ENCODE results near the gene BRAT1.
"Not testable (repeated sequence)": the region's sequence is repeated elsewhere in the genome, so short reads cannot be mapped to it uniquely, and the experiment has no call there.

BRAT1 gene

DNA sequence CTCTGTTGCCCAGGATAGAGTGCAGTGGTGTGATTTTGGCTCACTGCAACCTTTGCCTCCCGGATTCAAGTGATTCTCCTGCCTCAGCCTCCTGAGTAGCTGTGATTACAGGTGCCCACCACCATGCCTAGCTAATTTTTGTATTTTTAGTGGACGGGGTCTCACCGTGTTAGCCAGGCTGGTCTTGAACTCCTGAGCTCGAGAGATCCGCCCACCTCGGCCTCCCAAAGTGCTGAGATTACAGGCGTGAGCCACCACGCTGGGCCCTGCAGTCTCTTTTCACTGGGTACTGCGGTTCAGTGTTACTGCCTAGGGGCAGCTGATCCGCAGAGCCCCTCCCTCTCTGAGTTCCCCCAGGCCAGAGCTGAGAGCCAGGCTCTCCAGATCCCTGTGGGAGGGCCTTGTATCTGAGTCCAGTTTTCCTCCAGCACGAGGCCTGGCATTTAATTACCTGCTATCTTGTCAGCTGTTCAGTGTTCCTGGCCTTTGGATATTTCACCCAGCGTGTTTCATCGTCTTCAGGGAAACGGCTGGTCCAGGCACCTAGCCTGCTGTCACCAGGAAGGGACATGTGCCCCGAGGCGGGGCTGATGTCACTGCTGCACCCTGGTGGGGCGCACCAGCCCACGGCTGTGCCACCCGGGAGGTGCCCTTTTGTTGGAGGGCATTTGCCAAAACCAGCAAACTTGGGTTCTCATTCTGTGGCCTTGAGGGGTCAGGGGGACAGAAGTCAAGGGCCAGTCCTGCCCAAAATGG, 19.3 kb downstream of the BRAT1 start:
- not testable (repeated sequence) for DNase-seq (ENCODE audit: low read depth, low spot score)

GRCh38 chr7:2534214-2534613, 21.1 kb downstream of the BRAT1 start:
- DNase-seq (ENCODE audit: low read depth, low spot score): not testable (repeated sequence)

DNA sequence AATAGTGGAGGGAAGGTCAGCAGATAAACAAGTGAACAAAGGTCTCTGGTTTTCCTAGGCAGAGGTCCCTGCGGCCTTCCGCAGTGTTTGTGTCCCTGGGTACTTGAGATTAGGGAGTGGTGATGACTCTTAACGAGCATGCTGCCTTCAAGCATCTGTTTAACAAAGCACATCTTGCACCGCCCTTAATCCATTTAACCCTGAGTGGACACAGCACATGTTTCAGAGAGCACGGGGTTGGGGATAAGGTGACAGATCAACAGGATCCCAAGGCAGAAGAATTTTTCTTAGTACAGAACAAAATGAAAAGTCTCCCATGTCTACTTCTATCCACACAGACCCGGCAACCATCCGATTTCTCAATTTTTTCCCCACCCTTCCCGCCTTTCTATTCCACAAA, 21.8 kb downstream of the BRAT1 start:
- not testable (repeated sequence) for DNase-seq (ENCODE audit: low read depth, low spot score)

DNA sequence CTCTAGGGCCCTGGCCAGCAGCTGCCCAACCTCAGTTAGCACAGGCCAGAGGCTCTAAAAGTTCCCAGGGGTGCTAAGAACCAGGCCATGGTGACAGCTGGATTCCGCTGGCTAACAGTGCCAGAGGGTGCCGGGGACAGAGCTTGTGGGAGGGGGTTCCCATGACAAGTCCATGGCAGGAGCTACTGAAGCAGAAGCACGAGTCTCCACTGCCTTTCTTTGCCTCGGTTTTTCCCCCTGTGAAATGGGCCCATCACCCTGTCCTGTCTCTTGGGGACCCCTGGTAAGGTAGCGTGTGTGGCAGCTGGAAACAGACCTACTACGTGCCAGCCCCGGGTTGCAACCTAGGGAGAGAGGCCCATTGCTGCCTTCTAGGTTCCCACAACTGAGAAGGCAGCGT, 22.5 kb downstream of the BRAT1 start:
- DNase-seq (ENCODE audit: low read depth, low spot score): not testable (repeated sequence)

GRCh38 chr7:2532199-2532772, 23.0 kb downstream of the BRAT1 start:
- DNase-seq (ENCODE audit: low read depth, low spot score): not testable (repeated sequence)

- DNase-seq (ENCODE audit: low read depth, low spot score): not testable (repeated sequence)
These were observed 23.6 kb downstream of the BRAT1 start for GRCh38 chr7:2531796-2532110.

DNA sequence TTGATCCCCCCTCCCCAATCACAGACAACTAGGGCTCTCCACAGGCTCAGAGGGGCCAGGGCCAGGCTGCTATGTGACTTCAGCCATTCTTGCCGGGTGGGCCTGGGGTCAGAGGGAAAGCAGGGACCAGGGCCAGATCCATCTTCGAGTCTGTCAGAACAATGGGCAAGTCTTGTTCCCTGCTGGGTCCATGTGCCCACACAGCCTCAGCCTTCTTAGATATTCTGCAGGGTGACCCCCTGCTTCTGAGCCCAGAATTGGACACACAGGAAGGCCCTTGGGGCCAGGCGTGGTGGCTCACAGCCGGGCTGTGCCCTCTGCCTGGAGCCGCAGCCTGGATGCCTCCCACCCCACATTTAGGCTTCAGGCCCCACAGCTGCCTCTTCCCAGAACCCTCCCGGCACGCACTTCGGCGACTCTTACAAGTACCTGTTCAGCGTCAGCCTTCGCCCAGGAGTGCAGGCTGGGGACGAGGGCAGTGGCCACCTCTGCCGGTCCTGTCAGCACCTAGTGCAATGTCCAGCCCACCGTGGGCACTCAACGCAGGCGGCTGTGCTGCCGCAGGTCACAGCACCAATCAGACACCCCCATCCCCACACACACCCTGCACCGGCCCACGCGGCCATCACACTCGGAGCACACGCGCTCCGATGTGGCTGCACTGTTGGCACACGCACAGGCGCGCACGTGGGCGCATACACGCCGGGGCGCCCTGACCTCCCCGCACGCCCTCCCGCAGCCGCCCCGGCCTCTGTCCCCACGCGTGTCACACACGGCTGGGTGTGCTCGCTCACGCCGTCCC, 24.1 kb downstream of the BRAT1 start:
- DNase-seq (ENCODE audit: low read depth, low spot score): not testable (repeated sequence)

- no peak for DNase-seq (ENCODE audit: low read depth, low spot score)
These were observed 25.0 kb downstream of the BRAT1 start for GRCh38 chr7:2530071-2530987.

DNA sequence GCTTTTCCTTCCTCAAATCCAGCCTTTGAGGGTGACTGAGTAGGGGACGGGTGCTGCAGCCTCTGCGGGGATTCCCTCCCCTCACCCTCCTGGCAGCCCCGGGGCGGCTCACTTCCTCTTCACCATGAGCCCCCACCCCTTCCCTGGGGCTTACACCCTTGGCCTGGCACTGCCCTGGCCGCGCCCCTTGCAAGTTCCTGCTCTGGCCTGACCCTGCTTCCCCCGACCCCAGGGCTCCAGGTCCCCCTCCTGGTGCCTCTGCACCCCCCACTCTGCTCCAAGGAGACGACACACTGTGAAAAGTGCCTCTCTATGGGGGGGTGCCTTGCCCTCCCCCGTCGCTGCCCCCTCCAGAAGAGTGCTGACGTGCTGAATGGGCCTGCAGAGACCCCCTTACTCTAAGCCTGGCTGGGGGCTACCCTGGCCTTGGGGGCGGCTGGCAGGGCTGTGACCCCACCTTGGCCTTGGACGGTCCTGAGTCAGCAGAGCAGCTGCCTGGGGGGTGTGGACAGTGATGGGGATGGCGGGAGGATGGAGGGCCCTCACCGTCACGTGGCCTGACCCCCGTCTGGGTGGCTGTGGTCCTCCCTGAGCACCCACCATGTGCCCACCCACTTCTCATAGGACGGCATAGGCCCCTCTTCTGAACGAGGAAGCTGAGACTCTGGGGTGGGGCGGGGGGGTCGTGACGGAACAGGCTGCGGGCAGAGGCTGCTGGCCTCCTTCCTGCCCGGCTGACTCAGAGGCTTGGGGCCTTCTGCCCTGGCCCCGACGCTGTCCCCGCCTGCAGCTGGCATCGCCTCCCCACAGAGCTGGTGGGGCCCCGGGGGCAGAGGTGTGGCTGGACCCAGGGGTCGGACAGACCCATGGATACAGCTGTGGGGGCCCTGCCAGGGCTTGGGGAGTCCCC, 25.9 kb downstream of the BRAT1 start:
- no peak for DNase-seq (ENCODE audit: low read depth, low spot score)

DNA sequence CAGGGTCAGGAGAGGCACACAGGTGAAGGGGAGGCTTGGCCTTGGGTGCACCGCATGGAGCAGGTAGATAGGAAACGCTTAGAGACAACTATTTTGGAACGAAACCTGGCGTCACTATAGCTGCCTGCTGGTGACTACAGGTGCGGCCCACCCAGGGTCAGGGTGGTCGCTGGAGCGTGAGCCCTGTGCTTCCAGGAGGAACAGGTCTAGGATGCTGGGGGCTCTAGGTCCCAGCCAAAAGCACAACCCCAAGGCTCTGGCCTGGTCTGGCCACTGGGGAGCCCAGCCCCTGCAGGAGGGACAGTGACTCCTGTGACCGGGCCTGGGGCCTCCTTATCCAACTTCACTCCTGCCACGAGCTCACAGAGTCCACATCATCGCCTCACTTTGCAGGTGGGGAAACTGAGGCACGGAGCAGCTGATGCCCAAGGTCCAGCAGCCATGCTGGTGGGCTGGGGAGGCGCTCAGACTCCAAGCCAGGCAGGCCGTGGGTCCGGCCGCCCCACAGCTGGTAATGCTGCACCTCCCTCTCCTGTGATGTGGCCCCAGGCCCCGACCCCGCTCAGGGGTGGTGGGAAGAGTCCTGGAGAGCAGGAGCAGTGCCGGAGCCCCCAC, 26.7 kb downstream of the BRAT1 start:
- no peak for DNase-seq (ENCODE audit: low read depth, low spot score)

GRCh38 chr7:2527505-2528467, 27.5 kb downstream of the BRAT1 start:
- no peak for DNase-seq (ENCODE audit: low read depth, low spot score)

DNA sequence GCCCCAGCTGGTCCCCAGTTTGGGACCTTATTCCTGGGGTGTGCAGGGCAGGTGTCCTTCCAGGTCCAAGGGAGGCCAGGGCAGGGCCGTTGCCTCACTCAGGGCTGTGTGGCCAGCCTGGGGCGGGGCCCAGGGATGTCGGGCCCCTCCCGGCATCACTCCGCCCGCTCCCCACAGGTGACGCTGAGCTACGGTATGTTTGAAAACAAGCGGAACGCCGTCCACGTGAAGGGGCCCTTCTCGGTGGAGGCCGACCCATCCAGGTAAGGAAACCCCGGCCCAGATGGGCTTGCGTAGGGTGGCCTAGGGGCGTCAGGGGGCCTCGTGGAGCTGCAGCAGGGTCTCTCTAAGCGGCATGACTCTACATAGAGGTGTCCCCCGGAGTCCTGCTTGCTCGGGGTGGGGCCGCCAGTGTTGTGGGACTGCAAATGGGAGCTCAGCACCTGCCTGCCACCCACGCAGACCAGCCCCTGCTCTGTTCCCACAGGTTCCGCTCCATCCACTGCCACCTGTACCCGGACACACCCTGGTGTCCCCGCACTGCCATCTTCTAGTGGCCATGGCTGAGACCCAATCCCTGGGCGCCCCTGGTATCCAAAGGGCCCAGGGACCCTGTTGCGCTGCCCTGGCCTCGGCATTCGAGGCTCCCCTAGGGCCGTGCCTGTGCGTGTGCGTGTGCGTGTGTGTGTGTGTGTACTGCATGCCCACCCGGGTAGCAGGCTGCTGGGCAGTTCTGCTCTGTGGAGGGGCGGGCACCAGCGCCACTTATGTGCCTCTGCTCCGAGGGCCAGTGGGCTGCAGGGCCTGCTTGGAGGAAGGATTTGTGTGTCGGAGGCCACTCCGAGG, 28.4 kb downstream of the BRAT1 start:
- DNase-seq (ENCODE audit: low read depth, low spot score): no peak

GRCh38 chr7:2525658-2526630, 29.4 kb downstream of the BRAT1 start:
- DNase-seq (ENCODE audit: low read depth, low spot score): no peak

- no peak for DNase-seq (ENCODE audit: low read depth, low spot score)
These were observed 30.3 kb downstream of the BRAT1 start for GRCh38 chr7:2524808-2525657.

DNA sequence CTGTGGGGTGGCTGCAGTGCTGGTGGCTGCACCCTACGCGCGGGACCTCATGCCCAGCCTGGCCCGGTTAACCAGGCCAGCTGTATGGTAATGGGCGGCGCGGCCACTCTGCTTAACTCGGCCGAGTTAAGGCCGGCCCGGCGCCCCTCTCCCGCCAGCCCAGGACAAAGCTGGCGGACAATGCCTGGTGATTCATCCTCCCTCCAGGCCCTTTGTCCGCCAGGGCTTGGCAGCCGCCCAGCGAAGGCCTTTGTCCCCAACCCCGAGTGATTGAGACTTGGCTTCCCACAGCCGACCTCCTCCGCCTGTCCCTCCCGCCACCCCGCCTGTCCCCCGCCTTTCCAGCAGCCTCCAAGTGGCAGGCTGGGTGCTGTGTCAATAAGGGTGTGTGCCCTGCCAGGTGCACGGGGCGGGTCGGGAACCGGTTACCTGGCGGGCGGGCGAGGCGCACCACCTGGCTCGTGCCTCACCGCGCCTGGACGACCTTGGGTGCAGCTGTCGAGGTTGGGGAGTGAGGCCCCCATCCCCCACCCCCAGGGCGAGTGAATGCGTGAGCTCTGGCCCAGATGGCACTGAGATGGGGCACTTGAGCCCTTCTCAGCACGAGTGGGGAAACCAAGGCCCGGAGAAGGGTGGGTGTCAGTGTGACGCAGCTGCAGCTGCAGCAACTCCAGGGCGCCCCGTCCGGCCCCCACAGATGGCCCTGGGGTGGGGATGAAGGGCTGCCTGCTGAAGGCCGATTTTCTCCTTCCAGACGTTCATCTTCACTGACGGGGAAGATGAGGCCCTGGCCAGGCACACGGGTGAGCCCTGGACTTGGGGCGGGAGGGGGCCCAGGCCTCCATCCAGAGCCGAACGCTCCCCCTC, 31.1 kb downstream of the BRAT1 start:
- no peak for DNase-seq (ENCODE audit: low read depth, low spot score)
